Suppressor macrophage treated with lipopolysaccharide for 4 hours (primary cell): ENCODE measurements around the gene LNX1.

ENCODE experiments used
- DNase-seq: peaks from one replicate; pipeline ENCODE4 v3.0.0-alpha.2; 2020

LNX1 gene

GRCh38 chr4:53563824-53564223 is 27.5 kb downstream of the LNX1 start:
- peak; percentile 61 for DNase-seq

DNA sequence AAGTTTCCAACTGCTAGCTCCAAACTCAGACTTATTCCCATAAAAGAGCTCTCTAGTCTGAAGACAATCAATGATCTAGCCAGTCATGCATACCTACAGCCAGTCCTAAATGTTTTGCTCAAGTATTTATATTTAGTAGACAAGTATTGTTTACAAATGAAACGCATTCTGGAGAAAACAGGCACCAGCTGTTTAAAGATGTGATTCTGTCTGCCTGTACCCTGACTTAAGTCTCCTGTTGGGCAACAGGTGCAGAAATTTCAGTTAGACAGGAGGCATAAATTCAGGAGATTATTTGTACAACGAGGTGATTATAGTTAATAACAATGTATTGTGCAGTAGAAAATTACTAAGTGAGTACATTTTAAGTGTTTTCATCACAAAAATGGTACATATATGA is 28.9 kb downstream of the LNX1 start:
- DNase-seq, result no peak

- no peak for DNase-seq
Observed at GRCh38 chr4:53559021-53559620, 32.2 kb downstream of the LNX1 start.

GRCh38 chr4:53558065-53558801 is 33.1 kb downstream of the LNX1 start:
- DNase-seq, result peak; percentile 28

- DNase-seq, result no peak
Observed at GRCh38 chr4:53557669-53558064, 33.6 kb downstream of the LNX1 start.

DNA sequence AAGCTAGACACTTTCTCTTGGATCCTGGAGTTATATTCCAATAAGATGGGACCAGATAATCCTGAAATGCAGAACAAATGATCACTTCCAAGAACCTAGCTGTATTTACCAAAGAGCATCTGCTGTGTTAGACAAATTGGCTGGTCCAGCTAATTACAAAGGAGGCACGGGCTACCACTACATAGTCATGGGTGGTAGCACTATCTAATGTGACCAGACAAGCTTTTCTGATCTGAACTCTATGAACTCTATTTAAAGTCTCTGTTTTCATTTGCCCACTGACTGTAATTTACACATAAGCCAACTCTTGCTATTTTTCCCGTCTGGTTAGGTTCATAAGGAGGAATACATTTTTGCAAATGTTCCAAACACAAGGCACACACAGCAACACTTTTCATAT is 34.6 kb downstream of the LNX1 start:
- no peak for DNase-seq

DNA sequence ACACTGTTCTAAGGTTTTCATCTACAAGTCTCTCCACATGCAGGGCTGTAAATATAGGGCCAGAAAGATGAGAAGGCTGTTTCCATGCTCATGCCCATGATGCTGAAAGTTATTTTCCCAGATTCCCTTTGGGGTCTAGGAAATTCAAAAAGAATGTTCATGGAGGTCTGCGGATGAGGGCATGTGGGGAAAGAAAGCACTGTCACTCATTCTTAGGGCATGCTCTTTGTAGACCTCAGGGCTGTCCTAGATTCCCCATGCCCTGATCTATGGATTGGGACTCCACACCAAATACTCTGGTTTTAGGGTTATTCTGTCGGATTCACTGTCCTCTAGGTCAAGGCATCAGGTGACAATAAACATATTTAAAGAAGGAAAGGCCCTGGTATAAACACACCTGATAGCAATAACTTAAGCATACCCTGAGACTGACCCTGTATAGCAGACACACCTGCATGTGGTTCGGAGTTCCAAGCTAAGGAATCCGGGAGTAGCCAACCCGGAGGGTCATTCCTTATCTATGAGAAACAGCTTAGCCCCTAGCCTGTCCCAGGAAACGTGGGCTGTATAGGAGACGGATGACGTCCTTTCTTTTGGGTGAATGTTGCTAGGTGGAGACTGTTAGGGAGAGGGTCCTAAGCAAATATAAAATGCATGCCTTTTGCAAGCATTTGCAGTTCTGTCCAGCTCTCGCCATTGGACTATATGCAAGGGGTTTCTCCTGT is 37.6 kb downstream of the LNX1 start:
- DNase-seq, result no peak

DNA sequence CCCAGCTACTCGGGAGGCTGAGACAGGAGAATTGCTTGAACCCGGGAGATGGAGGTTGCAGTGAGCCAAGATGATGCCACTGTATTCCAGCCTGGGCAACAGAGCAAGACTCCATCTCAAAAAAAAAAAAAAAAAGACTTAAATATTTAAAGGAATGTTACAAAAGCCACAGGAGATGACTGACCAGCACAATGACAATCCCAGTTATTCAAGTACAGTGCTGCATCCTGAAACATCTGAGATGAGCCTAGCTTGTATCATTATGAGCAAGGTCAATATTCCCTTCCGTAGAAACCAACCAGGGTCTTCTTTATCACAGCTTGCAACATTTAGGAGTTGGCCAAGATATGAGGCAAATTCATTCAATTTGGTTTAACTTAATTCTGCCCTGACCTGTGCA is 38.6 kb downstream of the LNX1 start:
- no peak for DNase-seq

- no peak for DNase-seq
Observed at GRCh38 chr4:53551958-53552357, 39.3 kb downstream of the LNX1 start.

- DNase-seq, result no peak
Observed at GRCh38 chr4:53551281-53551864, 39.9 kb downstream of the LNX1 start.

DNA sequence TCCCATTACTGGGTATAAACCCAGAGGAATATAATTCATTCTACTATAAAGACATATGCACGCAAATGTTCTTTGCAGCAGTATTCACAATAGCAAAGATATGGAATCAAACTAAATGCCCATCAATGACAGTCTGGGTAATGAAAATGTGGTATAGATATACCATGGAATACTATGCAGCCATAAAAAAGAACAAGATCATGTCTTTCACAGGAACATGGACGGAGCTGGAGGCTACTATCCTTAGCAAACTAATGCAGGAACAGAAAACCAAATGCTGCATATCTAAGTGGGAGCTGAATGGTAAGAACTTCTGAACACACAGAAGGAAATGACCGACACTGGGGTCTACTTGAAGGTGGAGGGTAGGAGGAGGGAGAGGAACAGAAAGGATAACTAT is 42.6 kb downstream of the LNX1 start:
- DNase-seq, result no peak

- DNase-seq, result no peak
Observed at GRCh38 chr4:53547983-53548382, 43.3 kb downstream of the LNX1 start.

GRCh38 chr4:53545942-53546581 is 45.2 kb downstream of the LNX1 start:
- DNase-seq, result no peak

GRCh38 chr4:53545273-53545672 is 46.0 kb downstream of the LNX1 start:
- DNase-seq, result no peak

DNA sequence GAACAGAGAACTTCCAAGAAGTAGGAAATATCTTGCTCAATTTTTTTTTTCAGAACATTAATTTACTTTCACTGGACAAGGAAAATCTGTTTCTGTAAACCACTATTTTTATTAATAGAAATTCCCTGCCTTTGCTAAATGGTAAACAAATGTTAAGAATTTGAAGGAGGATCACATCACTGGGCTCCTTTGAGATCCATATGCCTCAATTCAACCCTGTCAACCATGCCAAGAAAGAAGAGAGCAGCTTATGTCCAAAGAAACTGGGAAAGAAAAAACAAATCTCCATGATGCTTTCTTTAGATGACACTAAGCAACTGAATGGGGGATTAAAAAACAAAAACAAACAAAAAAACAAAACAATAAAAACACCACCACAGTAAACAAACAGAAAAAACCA is 47.7 kb downstream of the LNX1 start:
- no peak for DNase-seq

- peak; percentile 11 for DNase-seq
Observed at GRCh38 chr4:53541577-53542206, 49.6 kb downstream of the LNX1 start.

DNA sequence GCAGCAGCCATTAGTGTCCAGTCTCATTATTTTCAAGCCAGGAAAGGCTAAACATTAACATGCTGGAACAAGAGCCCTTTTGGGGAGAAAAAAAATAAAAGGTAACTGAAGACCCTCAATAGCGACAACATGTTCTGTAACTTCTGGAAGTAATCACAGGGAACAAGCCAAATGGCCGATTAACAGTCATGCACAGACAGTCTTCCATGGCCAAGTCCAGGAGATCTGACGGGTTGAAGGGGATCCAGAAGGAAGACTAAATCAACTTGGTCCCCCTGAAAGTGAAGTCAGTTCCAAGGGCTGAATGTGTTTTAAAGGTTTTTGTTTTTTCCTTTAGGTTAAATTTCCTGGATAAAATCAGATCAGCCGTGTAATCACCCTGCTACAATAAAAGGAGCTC is 52.5 kb downstream of the LNX1 start:
- no peak for DNase-seq

GRCh38 chr4:53537606-53538005 is 53.7 kb downstream of the LNX1 start:
- DNase-seq, result no peak

- DNase-seq, result no peak
Observed at GRCh38 chr4:53536328-53536727, 55.0 kb downstream of the LNX1 start.

- DNase-seq, result peak; percentile 27
Observed at GRCh38 chr4:53535567-53535966, 55.7 kb downstream of the LNX1 start.

DNA sequence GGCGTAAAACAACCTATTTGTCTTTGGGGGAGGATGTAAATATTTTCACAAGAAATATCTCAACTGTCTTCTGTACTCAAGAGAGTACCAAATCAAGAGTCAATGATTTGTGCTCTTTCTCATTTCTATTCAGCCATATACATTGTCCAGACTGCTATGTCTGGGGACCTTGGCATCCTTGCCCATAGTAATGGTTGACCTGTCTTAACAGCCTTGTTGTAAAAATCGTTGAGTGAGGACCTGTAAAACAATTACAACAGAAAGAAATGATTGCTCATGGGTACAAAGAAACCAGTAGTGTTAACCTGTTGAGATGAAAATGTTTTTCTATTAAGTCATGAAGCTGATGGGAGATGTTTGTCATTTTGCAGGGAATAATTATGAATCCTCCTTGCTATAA is 56.6 kb downstream of the LNX1 start:
- DNase-seq, result no peak

DNA sequence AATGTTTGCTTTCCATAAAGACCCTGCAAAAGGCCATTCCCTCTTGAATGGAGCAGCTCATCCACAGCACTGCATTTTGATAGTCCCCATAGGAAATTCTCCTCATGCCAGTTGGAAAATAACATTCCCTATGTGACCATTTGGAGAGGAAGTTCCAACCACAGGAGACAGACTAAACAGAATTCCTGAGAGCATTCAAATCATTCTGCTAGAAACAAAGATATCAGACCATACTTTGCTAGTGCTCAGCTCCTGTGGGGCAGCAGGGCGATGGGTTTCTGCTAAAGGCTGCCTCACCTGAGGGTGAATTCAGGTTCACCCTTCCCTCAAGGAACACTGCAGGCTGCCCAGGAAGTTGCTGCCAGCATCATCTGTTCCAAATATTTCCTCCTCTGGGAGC is 58.8 kb downstream of the LNX1 start:
- DNase-seq, result no peak
